Lung (tissue), 12 donors: ENCODE results near the gene GPR137B. TPM values are rescaled to one million over a fixed set of nuclear protein-coding genes. Genes with fewer than 3 reads are reported as not detected.

Source experiments
- ATAC-seq: fragments of 200-7000 bp; cut with Tn5 transposase; one replicate; pipeline ENCODE4 v1.9.1; 2020; ENCODE audit warnings: moderate number of reproducible peaks; ENCODE audit not compliant: insufficient read depth, low FRiP score
- DNase-seq, 3 donors: peaks; one replicate each; pipeline ENCODE4 v3.0.0-alpha.2; 2013 to 2017
- H3K27ac ChIP-seq, 2 donors: one replicate each; pipeline ENCODE4 v1.5.1; 2013; ENCODE audit warnings: mild to moderate bottlenecking in 2 of 2, moderate library complexity in 2 of 2, control low read depth in 1 of 2, inconsistent platforms in 1 of 2, low read depth in 1 of 2, low read length in 1 of 2
- H3K27me3 ChIP-seq, 3 donors: one replicate each; pipeline ENCODE4 v1.5.1; 2013; ENCODE audit warnings: low read length in 2 of 3; ENCODE audit not compliant: control insufficient read depth in 3 of 3, insufficient read depth in 3 of 3
- H3K36me3 ChIP-seq, 4 donors: one replicate each; pipeline ENCODE4 v1.5.1; 2013; ENCODE audit warnings: low read length in 4 of 4, mild to moderate bottlenecking in 1 of 4, moderate library complexity in 1 of 4; ENCODE audit not compliant: control insufficient read depth in 4 of 4, insufficient read depth in 4 of 4
- H3K4me1 ChIP-seq, 5 donors: one replicate each; pipeline ENCODE4 v1.5.1; 2013; ENCODE audit warnings: low read length in 5 of 5, mild to moderate bottlenecking in 2 of 5, moderate library complexity in 1 of 5; ENCODE audit not compliant: control insufficient read depth in 5 of 5, insufficient read depth in 5 of 5
- H3K4me3 ChIP-seq: one replicate; pipeline ENCODE4 v1.5.1; 2013; ENCODE audit warnings: mild to moderate bottlenecking, control low read depth, moderate library complexity
- H3K9ac ChIP-seq, 2 donors: one replicate each; pipeline ENCODE4 v1.5.1; 2013; ENCODE audit warnings: low read length in 2 of 2, control low read depth in 1 of 2; ENCODE audit not compliant: insufficient read depth in 1 of 2
- H3K9me3 ChIP-seq, 4 donors: one replicate each; pipeline ENCODE4 v1.5.1; 2013; ENCODE audit warnings: low read length in 3 of 4, mild to moderate bottlenecking in 1 of 4, moderate library complexity in 1 of 4; ENCODE audit not compliant: control insufficient read depth in 4 of 4, insufficient read depth in 3 of 4
- WGBS, 2 donors: extraction: QIAGEN DNeasy Blood & Tissue Kit; methylation state at CpG; one replicate each; pipeline ENCODE4 v1.1.7; 2013; 5-methylcytosine and 5-hydroxymethylcytosine counted together
- polyA plus RNA-seq, 2 donors: library from polyadenylated mRNA; stranded (reverse); fragments of 200-250 nt; gene quantifications; one replicate each; pipeline ENCODE4 v1.2.1, GENCODE V29; 2013
- total RNA-seq, 2 donors: library from RNA; depleted of rRNA in 1 of 2; stranded (reverse); fragments of >200 nt in 1 of 2; gene quantifications; one replicate each; pipeline ENCODE4 v1.2.1, GENCODE V29; 2014 to 2021
- TF ChIP-seq, protein P1 (sequence below): IDR thresholded peaks from 2 replicates; pipeline ENCODE4 v1.5.1; 2012; ENCODE audit warnings: mild to moderate bottlenecking; ENCODE audit errors: control extremely low read depth, extremely low read depth
- donor health status: control.
- donor health status: control.
- donor health status: Bipolar disorder and iron deficiency.
- donor health status: healthy.
- donor health status: DM: yes; HTN: yes; CAD: no.

The GPR137B gene
- total and polyA plus RNA-seq, 4 donors, result 7.0 to 31.0 (median 19.1) TPM

DNA sequence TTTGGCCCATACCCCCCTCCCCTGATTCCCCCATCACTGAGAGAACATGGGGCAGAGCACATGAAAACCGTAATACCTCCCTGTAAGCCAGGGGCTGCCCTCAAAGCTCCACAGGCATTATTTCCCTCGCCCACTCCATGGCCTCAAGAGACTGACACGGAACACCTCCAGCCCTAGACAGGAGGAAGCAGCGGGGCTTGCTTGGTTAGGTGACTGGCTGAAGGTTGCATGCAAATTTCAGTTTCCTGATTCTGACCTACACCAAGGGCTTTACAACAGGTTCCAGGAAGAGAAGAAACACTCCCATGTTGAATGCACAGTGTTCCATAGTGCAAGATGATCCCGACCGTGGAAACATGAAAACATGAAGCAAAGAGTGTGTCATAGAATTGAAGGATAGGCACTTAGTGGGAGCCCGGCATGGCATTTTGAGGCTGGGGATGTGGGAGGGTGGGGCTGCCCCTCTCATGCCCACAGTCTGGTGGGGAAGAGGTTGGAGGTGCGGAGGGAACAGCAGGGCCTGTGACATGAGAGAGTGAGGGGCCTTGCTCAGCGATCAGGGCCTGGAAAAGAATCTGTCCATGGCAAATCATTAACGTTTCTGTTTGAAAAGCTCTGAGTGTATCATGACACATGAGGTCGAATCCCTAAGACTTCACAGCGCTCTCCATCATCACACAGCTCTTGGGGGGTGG lies 33.5 kb downstream of the GPR137B start:
- DNase-seq, result peak in 1 of 3 donors; percentile 6

DNA sequence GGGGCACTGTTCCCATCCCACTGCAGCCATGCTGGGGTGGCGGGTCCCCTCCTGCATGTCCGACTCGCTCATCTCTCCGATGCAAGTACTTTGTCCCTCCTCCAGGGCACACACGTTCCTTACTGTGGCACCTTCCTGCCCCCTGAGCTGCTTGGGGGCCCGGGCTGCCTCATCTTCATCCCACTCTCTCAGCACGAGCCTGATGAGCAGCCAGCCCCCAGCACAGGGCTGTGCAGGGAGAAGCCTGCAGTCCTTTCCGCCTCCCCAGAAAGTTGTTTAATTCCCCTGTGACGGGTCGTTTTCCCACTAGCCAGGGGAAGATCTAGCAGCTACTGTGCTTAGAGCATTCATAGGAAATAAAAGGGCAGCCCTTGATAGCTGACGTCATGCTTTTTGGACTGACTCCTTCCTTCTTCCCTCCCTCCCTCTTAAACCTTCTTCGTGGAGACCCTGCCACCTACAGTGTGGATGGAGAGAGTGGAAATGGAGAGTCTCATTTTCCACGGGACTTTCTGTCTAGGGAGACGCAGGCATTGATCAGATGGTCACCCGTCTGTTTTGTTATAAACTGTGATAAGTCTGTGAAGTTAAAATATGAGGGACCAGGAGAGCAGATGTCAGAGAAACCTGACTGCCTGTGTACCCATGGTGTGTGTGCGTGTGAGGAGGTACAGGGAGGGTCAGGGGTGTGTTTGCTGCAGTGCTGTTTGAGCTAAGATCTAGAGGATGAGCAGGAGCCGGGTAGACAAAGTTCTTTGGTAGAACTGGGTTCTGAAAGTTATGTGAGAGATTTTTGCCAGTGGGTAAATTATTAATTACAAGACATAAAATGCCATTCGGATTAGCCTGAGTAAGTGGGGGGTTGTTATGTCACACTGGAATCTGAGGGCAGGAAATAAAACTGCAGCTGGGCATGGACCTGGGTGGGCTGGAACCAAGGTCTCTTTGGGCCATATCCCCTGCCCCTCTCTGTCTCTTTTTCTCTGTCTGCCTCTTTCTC lies 34.3 kb downstream of the GPR137B start:
- TF ChIP-seq, protein P1, sequence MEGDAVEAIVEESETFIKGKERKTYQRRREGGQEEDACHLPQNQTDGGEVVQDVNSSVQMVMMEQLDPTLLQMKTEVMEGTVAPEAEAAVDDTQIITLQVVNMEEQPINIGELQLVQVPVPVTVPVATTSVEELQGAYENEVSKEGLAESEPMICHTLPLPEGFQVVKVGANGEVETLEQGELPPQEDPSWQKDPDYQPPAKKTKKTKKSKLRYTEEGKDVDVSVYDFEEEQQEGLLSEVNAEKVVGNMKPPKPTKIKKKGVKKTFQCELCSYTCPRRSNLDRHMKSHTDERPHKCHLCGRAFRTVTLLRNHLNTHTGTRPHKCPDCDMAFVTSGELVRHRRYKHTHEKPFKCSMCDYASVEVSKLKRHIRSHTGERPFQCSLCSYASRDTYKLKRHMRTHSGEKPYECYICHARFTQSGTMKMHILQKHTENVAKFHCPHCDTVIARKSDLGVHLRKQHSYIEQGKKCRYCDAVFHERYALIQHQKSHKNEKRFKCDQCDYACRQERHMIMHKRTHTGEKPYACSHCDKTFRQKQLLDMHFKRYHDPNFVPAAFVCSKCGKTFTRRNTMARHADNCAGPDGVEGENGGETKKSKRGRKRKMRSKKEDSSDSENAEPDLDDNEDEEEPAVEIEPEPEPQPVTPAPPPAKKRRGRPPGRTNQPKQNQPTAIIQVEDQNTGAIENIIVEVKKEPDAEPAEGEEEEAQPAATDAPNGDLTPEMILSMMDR, result no peak
- peak in 2 of 3 donors; percentile 56 to 67 for DNase-seq
- WGBS, 2 donors, result 64 to 79% methylated on average over 18 of the region's 18 CpGs

More for the DNA sequence above, 33.5 kb downstream of the GPR137B start:
- H3K9me3 ChIP-seq, result no peaks in the 10 kb centered on the region
- no peak overlapping the region for H3K9ac ChIP-seq
- TF ChIP-seq, protein P1, result no peak
- H3K27ac ChIP-seq, result no peak overlapping the region
- no peak for ATAC-seq
- H3K4me3 ChIP-seq, result no peak overlapping the region
- H3K27me3 ChIP-seq, result no peaks in the 10 kb centered on the region
- H3K36me3 ChIP-seq, result peaks cover 0 to 6% (median 3%) of the 10 kb centered on the region in 4 donors
- H3K4me1 ChIP-seq, result peaks cover 0 to 12% (median 0%) of the 10 kb centered on the region in 5 donors
- WGBS, 2 donors, result 86 to 91% methylated on average over 12 of the region's 12 CpGs

DNA sequence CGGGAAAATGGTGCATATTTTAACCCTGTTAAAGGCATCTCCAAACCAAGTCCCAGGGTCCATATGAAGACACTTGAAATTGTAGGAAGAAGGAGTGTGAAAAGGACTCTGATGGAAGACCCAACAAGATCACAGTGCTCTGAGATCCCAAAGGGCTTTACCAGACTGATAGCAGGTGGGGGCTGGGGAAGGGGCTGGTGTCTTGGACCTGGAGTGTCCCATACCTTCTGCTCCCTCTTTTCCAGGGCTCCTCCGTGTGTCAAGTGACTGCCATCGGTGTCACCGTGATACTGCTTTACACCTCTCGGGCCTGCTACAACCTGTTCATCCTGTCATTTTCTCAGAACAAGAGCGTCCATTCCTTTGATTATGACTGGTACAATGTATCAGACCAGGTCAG lies 37.3 kb downstream of the GPR137B start:
- H3K36me3 ChIP-seq, result peaks cover 4 to 9% (median 6%) of the 10 kb centered on the region in 4 donors
- H3K4me3 ChIP-seq, result no peak overlapping the region
- TF ChIP-seq, protein P1, result no peak
- no peaks in the 10 kb centered on the region for H3K9me3 ChIP-seq
- DNase-seq (no peak), ATAC-seq (no peak)
- H3K4me1 ChIP-seq, result peaks cover 0 to 12% (median 0%) of the 10 kb centered on the region in 5 donors
- H3K27ac ChIP-seq, result no peak overlapping the region
- no peaks in the 10 kb centered on the region for H3K27me3 ChIP-seq
- WGBS, 2 donors, result 92 to 94% methylated on average over 6 of the region's 6 CpGs
- no peak overlapping the region for H3K9ac ChIP-seq

More for the DNA sequence above, 34.3 kb downstream of the GPR137B start:
- no peak overlapping the region for H3K27ac ChIP-seq
- no peak for ATAC-seq
- H3K9ac ChIP-seq, result no peak overlapping the region
- peaks cover 0 to 12% (median 0%) of the 10 kb centered on the region in 5 donors for H3K4me1 ChIP-seq
- H3K27me3 ChIP-seq, result no peaks in the 10 kb centered on the region
- H3K36me3 ChIP-seq, result peaks cover 2 to 6% (median 3%) of the 10 kb centered on the region in 4 donors
- no peaks in the 10 kb centered on the region for H3K9me3 ChIP-seq
- no peak overlapping the region for H3K4me3 ChIP-seq
